PC-9 (cell line): ENCODE measurements around the gene STEAP1B. TPM values are rescaled to one million over a fixed set of nuclear protein-coding genes. Genes with fewer than 3 reads are reported as not detected.
A peak's percentile ranks its signal among the peaks of the same experiment; 100 is the strongest.

ENCODE experiments used
- BruUV-seq: library from RNA; stranded (reverse); fragments of 400-500 nt; replicated peaks from 2 replicates; lab custom pipeline; 2021; lab: Mats Ljungman, UMichigan
- CTCF ChIA-PET: fragments of 300-600 bp; sonication (Branson Sonifier 250); formaldehyde crosslinking; loops from one replicate; lab custom pipeline; 2022; ENCODE audit warnings: antibody characterized with exemption; lab: Charles Lee
- POLR2A ChIA-PET: fragments of 300-600 bp; sonication (Branson Sonifier 250); formaldehyde crosslinking; loops from one replicate; lab custom pipeline; 2022; ENCODE audit warnings: antibody characterized with exemption; ENCODE audit not compliant: unreplicated experiment; lab: Charles Lee
- DNase-seq, 2 experiments: peaks; one replicate each; pipeline versions ENCODE4 v3.0.0 to v3.0.0-alpha.2; 2015 to 2022; ENCODE audit warnings: mixed read lengths in 1 of 2
- H2AFZ ChIP-seq: fragments of 200-600 bp; sonication (generic); 2 replicates; pipeline ENCODE4 v1.8.1; 2017; ENCODE audit warnings: antibody characterized with exemption
- H3F3A ChIP-seq: fragments of 200-600 bp; sonication (generic); 2 replicates; pipeline ENCODE4 v1.8.1; 2017; ENCODE audit warnings: antibody characterized with exemption, mild to moderate bottlenecking, low read depth; ENCODE audit not compliant: insufficient read depth
- H3K27ac ChIP-seq: fragments of 200-600 bp; sonication (generic); 2 replicates; pipeline ENCODE4 v1.6.1; 2016; ENCODE audit warnings: mixed run types
- H3K27me3 ChIP-seq: fragments of 200-600 bp; sonication (generic); 2 replicates; pipeline ENCODE4 v1.6.1; 2016; ENCODE audit warnings: low read depth, mixed run types; ENCODE audit not compliant: insufficient read depth
- H3K36me3 ChIP-seq: fragments of 200-600 bp; sonication (generic); 2 replicates; pipeline ENCODE4 v1.6.1; 2016; ENCODE audit warnings: low read depth, mixed run types
- H3K4me1 ChIP-seq: fragments of 200-600 bp; sonication (generic); replicated peaks from 2 replicates; pipeline ENCODE4 v1.6.1; 2016; ENCODE audit warnings: mixed run types; ENCODE audit not compliant: insufficient read depth
- H3K4me2 ChIP-seq: fragments of 200-600 bp; sonication (generic); 2 replicates; pipeline ENCODE4 v1.6.1; 2017; ENCODE audit warnings: mixed run types
- H3K4me3 ChIP-seq: fragments of 200-600 bp; sonication (generic); 2 replicates; pipeline ENCODE4 v1.6.1; 2016; ENCODE audit warnings: mixed run types
- H3K79me2 ChIP-seq: fragments of 200-600 bp; sonication (generic); 2 replicates; pipeline ENCODE4 v1.6.1; 2017; ENCODE audit warnings: low read depth, mixed run types
- H3K9me2 ChIP-seq: fragments of 200-600 bp; sonication (generic); 2 replicates; pipeline ENCODE4 v1.8.1; 2017; ENCODE audit warnings: mild to moderate bottlenecking; ENCODE audit not compliant: insufficient read depth
- H3K9me3 ChIP-seq: fragments of 200-600 bp; sonication (generic); 2 replicates; pipeline ENCODE4 v1.8.1; 2016; ENCODE audit warnings: low read depth; ENCODE audit not compliant: insufficient read depth
- H4K20me1 ChIP-seq: fragments of 200-600 bp; sonication (generic); 2 replicates; pipeline ENCODE4 v1.8.1; 2017; ENCODE audit not compliant: insufficient read depth
- CTCF ChIP-seq: fragments of 200-600 bp; sonication (generic); conservative IDR thresholded peaks from 2 replicates; pipeline ENCODE4 v1.6.1; 2017; ENCODE audit warnings: mixed run types, antibody characterized with exemption, mild to moderate bottlenecking, moderate library complexity
- EZH2 ChIP-seq: fragments of 200-600 bp; sonication (generic); IDR thresholded peaks from 2 replicates; pipeline ENCODE4 v1.8.0; 2017; ENCODE audit warnings: antibody characterized with exemption, low read depth
- intact Hi-C: fragments of 100-400 bp; cut with micrococcal nuclease; formaldehyde crosslinking; loops from one replicate; pipeline ENCODE4 v1.10.0; 2022; ENCODE audit not compliant: unreplicated experiment
- total RNA-seq: library from RNA; stranded (reverse); gene quantifications from 2 replicates; pipeline ENCODE4 v1.2.3, GENCODE V29; 2021

The STEAP1B gene
- total RNA-seq, 1 experiment from 2014 or later: 0.35 TPM

- Histone ChIP-seq H3K9me2 (no peaks in the 10 kb centered on the region), H2AFZ (no peak overlapping the region), H4K20me1 (no peaks in the 10 kb centered on the region), H3K4me3 (no peak overlapping the region), H3K79me2 (no peaks in the 10 kb centered on the region), H3F3A (peaks cover 5% of the 10 kb centered on the region; the same call in 1 of the 2 replicates), H3K9me3 (no peaks in the 10 kb centered on the region), H3K4me1 (no peaks in the 10 kb centered on the region; the same call in 1 of the 2 replicates), H3K27me3 (no peaks in the 10 kb centered on the region), H3K27ac (no peak overlapping the region), H3K36me3 (no peaks in the 10 kb centered on the region), H3K4me2 (no peak overlapping the region)
- DNase-seq: peak in 1 of 2 experiments; percentile 46
- BruUV-seq: no TSS peak
- intact Hi-C loops: loop anchor here (5.0 kb wide), 1 partner anchor 38 kb away; no protein-coding TSS in a partner anchor
- ChIA-PET CTCF (no interaction called here), POLR2A (interaction anchor here (0.6 kb wide), 1 partner anchor 127 kb away, joined by 6 read pairs; no protein-coding TSS in a partner anchor)
- TF ChIP-seq CTCF (no peak), EZH2 (no peak)
Observed at GRCh38 chr7:22404421-22405023, 95.5 kb downstream of the STEAP1B start.

- intact Hi-C loops: loop anchor here (5.0 kb wide), 1 partner anchor 39 kb away; no protein-coding TSS in a partner anchor
- ChIA-PET CTCF (no interaction called here), POLR2A (no interaction called here)
- Histone ChIP-seq H3K4me3 (no peak overlapping the region), H3K79me2 (no peaks in the 10 kb centered on the region), H3K27ac (no peak overlapping the region), H3K9me3 (no peaks in the 10 kb centered on the region), H3K9me2 (no peaks in the 10 kb centered on the region), H3K27me3 (no peaks in the 10 kb centered on the region), H2AFZ (no peak overlapping the region), H3K4me2 (no peak overlapping the region), H4K20me1 (no peaks in the 10 kb centered on the region), H3F3A (peaks cover 5% of the 10 kb centered on the region; the same call in 1 of the 2 replicates), H3K36me3 (no peaks in the 10 kb centered on the region), H3K4me1 (no peaks in the 10 kb centered on the region; the same call in 1 of the 2 replicates)
- no peak for DNase-seq
- no TSS peak for BruUV-seq
- TF ChIP-seq EZH2: no peak
- TF ChIP-seq CTCF: no peak
Observed at GRCh38 chr7:22403344-22403743, 96.6 kb downstream of the STEAP1B start.

GRCh38 chr7:22402250-22402649, 97.7 kb downstream of the STEAP1B start:
- peaks cover 5% of the 10 kb centered on the region; the same call in 1 of the 2 replicates for H3F3A ChIP-seq
- intact Hi-C loops: loop anchor here (5.0 kb wide), 1 partner anchor 40 kb away; no protein-coding TSS in a partner anchor
- ChIA-PET CTCF (interaction anchor here (0.6 kb wide), 1 partner anchor 319 kb away, joined by 7 read pairs; no protein-coding TSS in a partner anchor), POLR2A (interaction anchor here (0.5 kb wide), 1 partner anchor 37 kb away, joined by 7 read pairs; no protein-coding TSS in a partner anchor)
- H4K20me1 ChIP-seq: no peaks in the 10 kb centered on the region
- H3K4me1 ChIP-seq: no peaks in the 10 kb centered on the region; the same call in 1 of the 2 replicates
- no peak overlapping the region for H3K27ac ChIP-seq
- H3K4me3 ChIP-seq: no peak overlapping the region
- H3K27me3 ChIP-seq: no peaks in the 10 kb centered on the region
- no peak overlapping the region for H2AFZ ChIP-seq
- no peaks in the 10 kb centered on the region for H3K79me2 ChIP-seq
- DNase-seq: no peak
- no peaks in the 10 kb centered on the region for H3K36me3 ChIP-seq
- BruUV-seq: no TSS peak
- no peak for TF ChIP-seq EZH2
- no peak for TF ChIP-seq CTCF
- no peak overlapping the region for H3K4me2 ChIP-seq
- no peaks in the 10 kb centered on the region for H3K9me3 ChIP-seq
- no peaks in the 10 kb centered on the region for H3K9me2 ChIP-seq
